Astrocyte of the spinal cord (primary cell): ENCODE results near the gene CIDEA.

Experiments
- DNase-seq: peaks from one replicate; pipeline ENCODE4 v3.0.0; 2011; ENCODE audit warnings: low read depth, low spot score
- H3K4me3 ChIP-seq: 2 replicates; pipeline ENCODE4 v1.5.1; 2011; ENCODE audit warnings: low read depth, mild to moderate bottlenecking, low read length, moderate library complexity
- in situ Hi-C: cut with HindIII; loops from 2 replicates; pipeline ENCODE4 v1.10.0; 2017; ENCODE audit warnings: low sequenced_read_pairs
- TF ChIP-seq, protein P1 (sequence below): IDR thresholded peaks from 2 replicates; pipeline ENCODE4 v1.5.1; 2012; ENCODE audit warnings: low read depth, mild to moderate bottlenecking, low read length, inconsistent platforms

The CIDEA gene

DNA sequence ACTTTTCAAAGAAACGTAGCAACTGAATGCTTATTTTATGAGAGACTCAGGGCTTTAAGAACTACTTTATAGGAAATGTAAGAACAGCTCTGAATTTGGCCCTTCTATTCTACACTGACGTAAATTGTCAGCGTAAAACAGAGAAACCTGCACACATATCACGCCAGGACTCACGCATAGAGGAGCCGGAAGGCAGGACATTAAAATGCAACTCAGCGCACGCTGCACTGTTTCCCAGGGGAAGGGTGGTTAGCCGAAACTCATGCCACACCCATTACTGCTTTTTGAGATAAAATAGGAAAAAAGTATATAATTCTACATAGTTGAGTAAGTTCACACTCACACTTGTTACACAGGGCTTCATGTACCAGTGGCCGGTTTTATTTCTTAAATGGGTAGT, 61.3 kb downstream of the CIDEA start:
- TF ChIP-seq, protein P1, sequence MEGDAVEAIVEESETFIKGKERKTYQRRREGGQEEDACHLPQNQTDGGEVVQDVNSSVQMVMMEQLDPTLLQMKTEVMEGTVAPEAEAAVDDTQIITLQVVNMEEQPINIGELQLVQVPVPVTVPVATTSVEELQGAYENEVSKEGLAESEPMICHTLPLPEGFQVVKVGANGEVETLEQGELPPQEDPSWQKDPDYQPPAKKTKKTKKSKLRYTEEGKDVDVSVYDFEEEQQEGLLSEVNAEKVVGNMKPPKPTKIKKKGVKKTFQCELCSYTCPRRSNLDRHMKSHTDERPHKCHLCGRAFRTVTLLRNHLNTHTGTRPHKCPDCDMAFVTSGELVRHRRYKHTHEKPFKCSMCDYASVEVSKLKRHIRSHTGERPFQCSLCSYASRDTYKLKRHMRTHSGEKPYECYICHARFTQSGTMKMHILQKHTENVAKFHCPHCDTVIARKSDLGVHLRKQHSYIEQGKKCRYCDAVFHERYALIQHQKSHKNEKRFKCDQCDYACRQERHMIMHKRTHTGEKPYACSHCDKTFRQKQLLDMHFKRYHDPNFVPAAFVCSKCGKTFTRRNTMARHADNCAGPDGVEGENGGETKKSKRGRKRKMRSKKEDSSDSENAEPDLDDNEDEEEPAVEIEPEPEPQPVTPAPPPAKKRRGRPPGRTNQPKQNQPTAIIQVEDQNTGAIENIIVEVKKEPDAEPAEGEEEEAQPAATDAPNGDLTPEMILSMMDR, result no peak
- DNase-seq, result no peak
- H3K4me3 ChIP-seq, result no peak overlapping the region
- in situ Hi-C loops, result no loop called here

DNA sequence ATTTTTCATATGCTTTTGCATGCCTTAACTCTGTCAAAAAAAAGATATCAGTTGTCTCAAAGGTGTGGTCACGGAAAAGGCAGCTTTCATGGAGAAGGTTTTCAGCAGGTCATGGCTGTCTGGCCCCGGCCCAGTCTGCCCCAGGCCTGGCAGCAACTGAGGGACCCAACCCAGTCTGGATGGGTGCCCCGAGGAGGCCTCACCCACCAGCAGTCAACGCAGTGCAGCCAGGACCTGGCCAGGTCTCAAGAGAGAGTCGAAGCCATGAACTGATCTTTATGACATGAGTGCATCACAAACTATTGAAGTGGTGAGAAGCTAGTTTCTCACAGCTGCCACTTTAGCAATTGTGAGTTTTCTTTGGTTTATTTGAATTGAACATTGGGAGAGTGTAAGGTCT, 61.8 kb downstream of the CIDEA start:
- DNase-seq, result no peak
- TF ChIP-seq, protein P1, result no peak
- in situ Hi-C loops, result no loop called here
- no peak overlapping the region for H3K4me3 ChIP-seq

DNA sequence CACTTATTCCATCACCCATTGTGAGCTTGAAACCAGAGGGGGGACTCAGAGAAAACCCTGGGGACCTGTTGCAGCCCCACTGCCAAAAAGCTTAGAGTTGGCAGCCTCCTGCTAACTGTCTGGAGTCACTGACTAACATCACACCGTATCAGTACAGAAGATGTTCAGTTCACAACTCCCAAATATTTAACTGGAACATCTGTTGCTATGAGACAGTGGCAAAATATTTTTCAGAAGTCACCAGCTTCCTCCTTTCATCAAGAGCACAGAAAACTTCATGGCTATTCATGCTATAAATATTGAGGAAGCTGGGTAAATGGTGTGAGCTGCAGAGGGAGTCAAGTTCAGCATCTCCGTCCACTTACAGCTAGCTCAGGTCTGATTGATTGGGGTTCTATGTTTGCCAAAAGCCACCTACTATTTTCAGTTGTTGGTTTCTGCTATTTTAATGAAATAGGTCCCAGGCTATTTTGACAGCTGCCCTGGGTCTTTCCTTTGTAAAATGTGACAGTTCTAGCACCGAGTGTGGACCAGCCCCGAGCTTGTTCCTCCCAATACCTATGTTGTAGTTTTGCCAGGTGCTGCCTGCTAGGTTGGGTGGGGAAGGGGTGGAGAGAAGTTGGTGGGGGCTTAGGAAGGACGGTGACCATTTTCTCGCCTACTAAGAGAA, 63.6 kb downstream of the CIDEA start:
- no peak overlapping the region for H3K4me3 ChIP-seq
- in situ Hi-C loops, result no loop called here
- DNase-seq, result peak; percentile 62
- TF ChIP-seq, protein P1, result no peak

DNA sequence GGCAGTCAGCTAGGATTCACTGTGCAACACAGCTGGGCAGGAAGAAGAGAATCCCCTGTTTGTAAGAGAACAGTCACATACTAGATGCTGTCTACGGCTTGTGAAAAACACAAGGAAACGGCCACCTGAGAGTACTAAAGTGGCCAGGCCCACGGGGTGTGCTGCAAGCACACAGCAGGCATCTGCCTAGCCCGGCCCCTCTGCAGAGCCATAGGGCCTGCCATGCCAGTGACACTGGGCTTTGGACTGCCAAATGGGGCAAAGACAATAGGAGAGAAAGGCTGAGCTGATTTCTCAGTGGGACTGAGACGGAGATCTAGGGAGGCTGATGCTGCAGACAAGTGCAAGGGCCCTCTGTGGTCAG, 64.2 kb downstream of the CIDEA start:
- no peak overlapping the region for H3K4me3 ChIP-seq
- in situ Hi-C loops, result no loop called here
- TF ChIP-seq, protein P1, result no peak
- no peak for DNase-seq

DNA sequence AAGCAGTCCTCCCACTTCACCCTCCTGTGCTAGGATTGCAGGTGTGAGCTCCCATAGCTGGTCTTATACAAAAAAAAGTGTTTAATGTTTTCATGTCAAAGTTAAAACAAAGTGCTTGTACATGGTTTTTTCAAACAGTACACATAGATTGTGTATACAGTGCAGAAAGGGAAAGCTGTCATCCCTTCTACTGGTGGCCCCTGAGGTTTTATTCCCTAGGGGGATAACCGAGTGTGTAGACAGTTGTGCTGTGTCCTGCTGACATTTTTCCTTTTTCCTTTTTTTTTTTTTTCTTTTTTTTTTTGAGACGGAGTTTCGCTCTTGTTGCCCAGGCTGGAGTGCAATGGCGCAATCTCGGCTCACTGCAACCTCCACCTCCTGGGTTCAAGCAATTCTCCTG, 64.7 kb downstream of the CIDEA start:
- DNase-seq, result no peak
- in situ Hi-C loops, result no loop called here
- no peak overlapping the region for H3K4me3 ChIP-seq
- TF ChIP-seq, protein P1, result no peak

DNA sequence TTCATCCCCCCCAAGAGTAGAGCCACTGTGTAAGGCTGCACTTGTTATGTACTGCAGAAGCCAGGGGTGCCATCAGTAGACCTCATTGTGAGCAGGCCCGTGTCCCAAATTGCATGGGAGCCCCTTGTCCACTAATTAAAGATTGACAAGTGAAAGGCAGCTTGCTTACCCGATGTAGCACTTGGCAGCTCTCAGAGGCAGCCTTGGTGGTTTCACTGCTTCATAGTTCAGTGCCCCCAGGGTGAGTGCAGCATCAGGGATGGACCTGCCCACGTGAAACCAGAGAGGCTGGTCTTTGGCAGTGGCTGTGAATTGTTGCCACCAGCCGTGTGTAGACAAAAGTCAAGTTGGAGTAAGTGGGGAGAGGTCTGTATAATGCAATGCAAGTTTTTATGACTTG, 67.2 kb downstream of the CIDEA start:
- H3K4me3 ChIP-seq, result no peak overlapping the region
- DNase-seq, result no peak
- TF ChIP-seq, protein P1, result no peak
- in situ Hi-C loops, result no loop called here
